ENCODE measurements around the gene SPATA20. TPM values are rescaled to one million over a fixed set of nuclear protein-coding genes. Genes with fewer than 3 reads are reported as not detected.

SPATA20 gene
- total RNA-seq, 2 donors from 2014 or later: 65.6 to 75.2 TPM

DNA sequence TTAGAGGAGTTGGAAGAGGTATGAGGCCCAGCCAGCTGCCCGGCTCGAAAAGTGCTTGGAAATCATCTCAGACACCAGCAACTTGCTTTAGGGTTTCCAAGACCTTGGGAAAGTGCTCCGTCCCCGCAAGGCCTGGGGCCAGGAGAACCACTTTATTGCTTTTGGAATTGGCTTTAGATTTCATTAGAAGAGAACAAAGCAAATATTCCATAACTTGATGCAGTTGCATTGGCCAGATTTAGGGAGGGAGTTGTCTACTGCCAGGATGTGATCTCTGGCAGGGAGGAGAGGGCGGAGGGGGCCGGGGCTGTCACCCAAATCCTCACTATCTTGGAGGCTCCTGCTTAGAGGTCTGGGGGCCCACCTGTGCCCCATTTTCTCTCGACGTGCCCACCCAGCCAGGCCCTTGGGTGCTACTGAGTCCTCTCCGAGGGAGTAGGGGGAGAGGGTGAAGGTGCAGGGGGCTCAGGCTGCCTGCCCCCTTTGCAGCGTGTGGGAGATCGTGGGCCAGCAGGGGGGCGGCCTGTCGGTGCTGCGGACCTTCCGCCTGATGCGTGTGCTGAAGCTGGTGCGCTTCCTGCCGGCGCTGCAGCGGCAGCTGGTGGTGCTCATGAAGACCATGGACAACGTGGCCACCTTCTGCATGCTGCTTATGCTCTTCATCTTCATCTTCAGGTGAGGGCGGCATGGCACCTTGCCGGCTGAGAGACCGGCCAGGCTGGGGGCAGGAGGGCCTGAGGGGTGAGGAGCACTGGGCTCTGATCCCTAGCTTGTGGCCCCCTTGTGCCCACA, 44.2 kb downstream of the SPATA20 start:
- no peak overlapping the region for H3K4me3 ChIP-seq
- H3K27ac ChIP-seq: no peak overlapping the region
- DNase-seq (no peak), ATAC-seq (no peak)
- no peaks in the 10 kb centered on the region for H3K36me3 ChIP-seq (replicated peaks in 1 of 2; ENCODE audit: insufficient read depth in 1 of 2, low read depth in 2 of 2)
- H3K9me3 ChIP-seq: no peaks in the 10 kb centered on the region
- peaks cover 28% of the 10 kb centered on the region for H3K4me1 ChIP-seq
- 89 to 93% methylated on average over 8 to 24 of the region's 24 CpGs for WGBS, 2 donors
- H3K27me3 ChIP-seq: no peaks in the 10 kb centered on the region
- intact Hi-C loops (cut with DNase I): no loop called here
- TF ChIP-seq POLR2A (IDR thresholded peaks at IDR 0.05): no peak
- TF ChIP-seq, protein P1, sequence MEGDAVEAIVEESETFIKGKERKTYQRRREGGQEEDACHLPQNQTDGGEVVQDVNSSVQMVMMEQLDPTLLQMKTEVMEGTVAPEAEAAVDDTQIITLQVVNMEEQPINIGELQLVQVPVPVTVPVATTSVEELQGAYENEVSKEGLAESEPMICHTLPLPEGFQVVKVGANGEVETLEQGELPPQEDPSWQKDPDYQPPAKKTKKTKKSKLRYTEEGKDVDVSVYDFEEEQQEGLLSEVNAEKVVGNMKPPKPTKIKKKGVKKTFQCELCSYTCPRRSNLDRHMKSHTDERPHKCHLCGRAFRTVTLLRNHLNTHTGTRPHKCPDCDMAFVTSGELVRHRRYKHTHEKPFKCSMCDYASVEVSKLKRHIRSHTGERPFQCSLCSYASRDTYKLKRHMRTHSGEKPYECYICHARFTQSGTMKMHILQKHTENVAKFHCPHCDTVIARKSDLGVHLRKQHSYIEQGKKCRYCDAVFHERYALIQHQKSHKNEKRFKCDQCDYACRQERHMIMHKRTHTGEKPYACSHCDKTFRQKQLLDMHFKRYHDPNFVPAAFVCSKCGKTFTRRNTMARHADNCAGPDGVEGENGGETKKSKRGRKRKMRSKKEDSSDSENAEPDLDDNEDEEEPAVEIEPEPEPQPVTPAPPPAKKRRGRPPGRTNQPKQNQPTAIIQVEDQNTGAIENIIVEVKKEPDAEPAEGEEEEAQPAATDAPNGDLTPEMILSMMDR (IDR thresholded peaks at IDR 0.05): no peak

DNA sequence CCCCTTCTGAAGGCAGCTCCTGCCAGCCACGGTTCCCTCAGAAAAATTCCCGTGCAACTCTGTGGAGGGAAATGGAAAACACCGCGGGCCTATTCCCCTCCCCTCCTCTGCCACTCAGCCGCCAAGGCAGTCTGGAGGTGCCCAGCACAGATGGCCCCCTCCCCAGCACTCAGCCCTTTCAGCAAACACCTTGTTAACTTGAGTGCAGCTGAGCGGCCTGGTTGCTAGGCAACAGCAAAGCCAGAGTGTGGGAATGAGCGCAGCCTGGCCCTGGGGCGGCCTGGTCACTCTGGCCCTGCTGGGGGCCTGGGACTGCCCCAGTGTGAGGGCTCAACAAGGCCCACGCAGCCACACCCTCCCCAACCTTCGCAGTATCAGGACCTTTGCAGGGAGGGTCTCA, 46.3 kb downstream of the SPATA20 start:
- intact Hi-C loops (cut with DNase I): no loop called here
- peak; percentile 85 for ATAC-seq
- H3K4me1 ChIP-seq: peaks cover 27% of the 10 kb centered on the region
- no peaks in the 10 kb centered on the region for H3K9me3 ChIP-seq
- H3K27me3 ChIP-seq: no peaks in the 10 kb centered on the region
- no peak overlapping the region for H3K4me3 ChIP-seq
- peak; percentile 80 to 94 (median 92) for DNase-seq
- H3K36me3 ChIP-seq (replicated peaks in 1 of 2; ENCODE audit: insufficient read depth in 1 of 2, low read depth in 2 of 2): no peaks in the 10 kb centered on the region
- 12 to 38% methylated on average over 5 to 9 of the region's 10 CpGs for WGBS, 2 donors
- TF ChIP-seq POLR2A (IDR thresholded peaks at IDR 0.05): no peak
- TF ChIP-seq, protein P1 (IDR thresholded peaks at IDR 0.05): no peak
- H3K27ac ChIP-seq: no peak overlapping the region

DNA sequence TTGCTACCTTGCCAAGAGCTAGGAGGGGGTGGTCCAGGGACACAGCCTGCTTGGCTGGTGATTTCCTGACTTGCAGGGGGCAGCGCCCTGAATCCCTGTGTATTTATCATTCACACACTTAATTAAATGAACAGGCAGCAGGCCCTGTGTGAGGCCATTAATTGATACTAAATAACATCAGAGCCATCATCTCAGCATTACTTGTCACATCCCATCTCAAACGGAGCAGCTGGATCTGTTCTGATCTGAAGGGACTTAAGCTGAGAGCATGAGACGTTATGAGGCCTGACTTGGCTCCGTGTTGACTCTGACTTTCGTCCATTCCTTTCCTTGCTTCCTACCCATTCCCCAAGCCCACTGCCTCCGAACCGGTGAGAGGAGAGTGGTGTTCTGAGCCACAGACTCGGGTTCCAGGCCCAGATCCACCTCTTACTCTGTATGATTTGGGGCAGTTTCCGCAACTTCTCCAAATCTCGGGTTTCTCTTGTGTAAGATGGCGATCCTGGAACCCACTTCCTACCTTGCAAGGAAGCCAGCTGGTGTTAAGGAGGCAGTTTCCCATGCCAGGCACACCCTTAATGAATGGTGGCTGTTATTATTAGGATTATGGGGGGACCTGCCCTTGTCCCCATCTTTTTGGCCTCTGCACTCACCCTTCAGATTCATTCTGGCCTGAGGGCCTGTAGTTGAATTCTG, 47.3 kb downstream of the SPATA20 start:
- TF ChIP-seq POLR2A (IDR thresholded peaks at IDR 0.05): no peak
- TF ChIP-seq, protein P1 (IDR thresholded peaks at IDR 0.05): no peak
- no peak for ATAC-seq
- H3K27me3 ChIP-seq: no peaks in the 10 kb centered on the region
- no peak overlapping the region for H3K4me3 ChIP-seq
- no peak overlapping the region for H3K27ac ChIP-seq
- peaks cover 17% of the 10 kb centered on the region for H3K4me1 ChIP-seq
- no peaks in the 10 kb centered on the region for H3K9me3 ChIP-seq
- no peaks in the 10 kb centered on the region for H3K36me3 ChIP-seq (replicated peaks in 1 of 2; ENCODE audit: insufficient read depth in 1 of 2, low read depth in 2 of 2)
- 78 to 86% methylated on average over 10 to 11 of the region's 11 CpGs for WGBS, 2 donors
- DNase-seq: no peak
- intact Hi-C loops (cut with DNase I): no loop called here

DNA sequence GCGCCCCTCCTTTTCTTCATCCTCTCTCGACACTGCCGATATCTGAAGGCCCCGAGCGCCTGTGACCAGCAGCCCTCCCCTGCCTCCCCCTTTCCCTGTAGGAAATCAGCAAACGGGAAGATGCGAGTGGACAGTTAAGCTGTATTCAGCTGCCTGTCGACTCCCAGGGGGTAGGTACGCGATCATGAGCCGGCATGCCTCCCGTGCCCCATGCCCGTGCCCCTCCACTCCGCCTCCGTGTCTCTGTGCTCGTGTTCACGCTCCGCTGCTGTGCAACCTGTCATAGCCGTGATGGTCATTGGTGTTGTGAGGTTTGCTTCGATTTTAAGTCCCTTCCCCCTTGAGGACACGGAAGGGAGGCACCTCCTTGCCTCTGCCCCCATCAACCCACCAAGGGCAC, 47.9 kb downstream of the SPATA20 start:
- Histone ChIP-seq H3K27ac (no peak overlapping the region), H3K4me1 (peaks cover 11% of the 10 kb centered on the region), H3K4me3 (no peak overlapping the region), H3K9me3 (no peaks in the 10 kb centered on the region), H3K36me3 (replicated peaks in 1 of 2; ENCODE audit: insufficient read depth in 1 of 2, low read depth in 2 of 2) (no peaks in the 10 kb centered on the region), H3K27me3 (no peaks in the 10 kb centered on the region)
- no peak for ATAC-seq
- TF ChIP-seq, protein P1 (IDR thresholded peaks at IDR 0.05): no peak
- no peak for TF ChIP-seq POLR2A (IDR thresholded peaks at IDR 0.05)
- 85 to 92% methylated on average over 21 of the region's 21 CpGs for WGBS, 2 donors
- no peak for DNase-seq
- intact Hi-C loops (cut with DNase I): no loop called here
